ENCODE data around the gene ZNF217.
"Not testable (repeated sequence)": the region's sequence is repeated elsewhere in the genome, so short reads cannot be mapped to it uniquely, and the experiment has no call there.

Gene ZNF217

DNA sequence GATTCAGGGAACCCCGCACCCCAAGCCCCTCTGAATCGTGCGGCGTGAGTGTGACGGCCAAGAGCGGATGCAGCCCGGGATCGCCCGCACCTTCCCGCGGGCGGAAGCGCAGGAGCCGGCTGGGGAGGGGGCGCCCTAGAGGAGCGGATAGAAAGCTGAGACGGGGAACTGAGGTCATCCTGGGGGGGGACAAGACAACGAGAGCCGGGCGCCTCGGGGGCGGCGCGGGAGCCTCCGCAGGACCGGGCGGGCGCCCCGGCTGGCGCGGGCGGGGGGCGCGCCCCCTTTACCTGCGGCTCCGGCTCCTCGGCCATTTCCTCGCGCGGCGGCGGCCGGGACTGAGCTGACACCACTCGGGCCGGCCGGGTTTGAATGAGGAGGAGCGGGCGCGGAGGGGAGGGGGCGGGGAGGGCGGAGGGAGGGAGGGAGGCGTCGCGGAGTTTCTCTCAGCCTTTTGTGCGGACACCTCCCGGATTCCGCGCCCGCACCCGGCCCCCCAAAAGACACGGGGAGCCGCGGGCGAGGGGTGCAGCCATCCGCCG is at the start of gene ZNF217:
Gene ZNF217, minus strand, starts transcription at position 374 of the 542 bp plus-strand sequence. CDS start 11,013 bp downstream, outside the sequence.
- peak in 1 of 2 donors; percentile 40 for DNase-seq (ENCODE audit: low read depth in 2 of 2, low spot score in 1 of 2)

DNA sequence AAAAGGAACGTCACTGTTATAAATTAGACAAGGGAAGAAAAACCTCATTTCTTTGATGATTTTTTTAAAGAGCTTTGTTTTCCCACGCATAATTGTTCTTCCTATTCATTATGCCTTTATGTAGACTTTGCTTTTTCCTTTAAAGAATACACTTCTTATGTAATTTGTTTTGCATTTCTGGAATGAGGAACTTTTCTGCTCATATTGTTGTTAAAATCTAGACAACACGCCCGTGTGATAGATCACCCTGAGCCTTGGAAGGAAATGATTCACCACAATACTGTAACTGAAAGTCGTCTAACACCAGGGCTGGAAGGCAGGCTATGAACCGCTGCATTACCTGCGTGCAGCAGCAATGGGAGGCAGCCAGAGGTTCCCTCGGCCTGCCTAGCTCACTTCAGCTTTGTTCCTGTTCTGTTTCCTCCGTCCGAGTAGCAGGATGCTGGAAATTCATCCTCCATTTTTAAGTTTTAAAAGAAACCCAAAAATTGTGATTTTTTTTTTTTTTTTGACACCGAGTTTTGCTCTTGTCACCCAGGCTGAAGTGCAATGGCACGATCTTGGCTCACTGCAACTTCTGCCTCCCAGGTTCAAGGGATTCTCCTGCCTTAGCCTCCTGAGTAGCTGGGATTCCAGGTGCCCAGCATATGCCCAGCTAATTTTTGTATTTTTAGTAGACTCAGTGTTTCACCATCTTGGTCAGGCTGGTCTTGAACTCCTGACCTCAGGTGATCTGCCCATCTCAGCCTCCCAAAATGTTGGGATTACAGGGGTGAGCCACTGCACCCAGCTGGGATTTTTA is 49.6 kb upstream of the ZNF217 start:
- DNase-seq (ENCODE audit: low read depth in 2 of 2, low spot score in 1 of 2) = peak in 1 of 2 donors; percentile 31

DNA sequence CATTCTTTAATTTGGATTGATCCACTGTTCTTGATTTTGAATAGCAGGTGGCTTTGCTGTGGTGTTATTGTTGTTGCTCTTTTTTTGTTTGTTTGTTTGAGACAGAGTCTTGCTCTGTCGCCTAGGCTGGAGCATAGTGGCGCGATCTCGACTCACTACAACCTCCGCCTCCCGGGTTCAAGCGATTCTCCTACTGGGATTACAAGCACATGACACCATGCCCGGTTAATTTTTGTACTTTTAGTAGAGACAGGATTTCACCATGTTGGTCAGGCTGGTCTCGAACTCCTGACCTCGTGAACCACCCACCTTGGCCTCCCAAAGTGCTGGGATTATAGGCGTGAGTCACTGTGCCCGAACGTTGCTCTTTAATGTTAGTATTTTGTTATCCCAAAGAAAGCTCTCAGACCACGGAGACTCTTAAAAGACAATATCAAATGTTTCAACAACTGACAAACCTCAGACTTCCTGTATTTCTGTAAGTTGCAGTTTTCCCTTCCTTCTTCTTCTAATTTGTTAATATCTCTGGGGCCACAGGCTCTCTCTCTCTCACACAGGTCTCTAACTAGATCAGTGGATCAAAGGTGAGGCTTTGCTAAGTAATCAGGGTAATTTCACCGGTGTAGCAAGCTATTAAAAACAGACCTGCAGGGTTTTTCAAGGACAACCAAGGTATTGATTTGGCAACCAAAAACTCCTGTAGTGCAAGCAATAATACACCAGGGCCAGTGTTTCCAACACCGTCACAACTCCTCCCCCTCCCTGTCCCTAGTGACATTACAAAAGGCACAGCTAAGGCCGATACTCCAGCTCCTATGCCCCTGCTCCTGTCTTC is 48.8 kb upstream of the ZNF217 start:
- DNase-seq (ENCODE audit: low read depth in 2 of 2, low spot score in 1 of 2) = no peak

DNA sequence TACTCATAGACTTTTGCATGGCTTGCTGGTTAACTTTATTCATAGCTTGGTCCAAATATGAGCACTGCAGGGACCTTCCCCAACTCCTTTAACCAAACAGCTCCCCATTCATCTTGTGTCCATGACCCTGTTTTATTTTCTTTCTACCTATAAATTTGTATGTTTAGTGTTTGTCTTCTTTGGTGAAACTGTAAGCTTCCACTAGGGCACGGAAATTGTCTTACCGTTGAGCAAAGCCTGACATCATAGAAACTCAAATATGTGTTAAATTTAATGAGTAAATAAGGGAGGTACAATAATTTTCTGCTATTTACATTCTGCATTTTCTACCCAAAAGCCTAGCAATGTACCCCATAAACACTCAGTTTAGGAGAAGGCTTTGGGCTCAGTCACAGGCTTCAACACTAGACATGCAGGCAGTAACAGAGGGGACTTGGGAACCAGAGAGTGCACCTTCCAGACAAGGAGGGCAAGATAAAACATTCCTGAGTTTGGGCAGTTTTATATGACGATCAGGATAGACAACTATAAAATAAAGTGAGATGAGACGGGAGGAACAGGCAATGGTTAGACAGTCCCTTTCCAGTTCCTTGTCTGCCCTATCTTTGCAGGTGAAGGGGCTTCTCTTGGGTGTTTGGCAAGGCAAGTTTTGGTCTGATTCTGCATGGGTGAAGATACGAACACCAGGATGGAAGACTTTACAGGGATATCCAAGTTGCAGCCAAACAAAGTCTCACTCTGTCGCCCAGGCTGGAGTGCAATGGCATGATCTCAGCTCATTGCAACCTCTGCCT is 46.2 kb upstream of the ZNF217 start:
- DNase-seq (ENCODE audit: low read depth in 2 of 2, low spot score in 1 of 2) = no peak

DNA sequence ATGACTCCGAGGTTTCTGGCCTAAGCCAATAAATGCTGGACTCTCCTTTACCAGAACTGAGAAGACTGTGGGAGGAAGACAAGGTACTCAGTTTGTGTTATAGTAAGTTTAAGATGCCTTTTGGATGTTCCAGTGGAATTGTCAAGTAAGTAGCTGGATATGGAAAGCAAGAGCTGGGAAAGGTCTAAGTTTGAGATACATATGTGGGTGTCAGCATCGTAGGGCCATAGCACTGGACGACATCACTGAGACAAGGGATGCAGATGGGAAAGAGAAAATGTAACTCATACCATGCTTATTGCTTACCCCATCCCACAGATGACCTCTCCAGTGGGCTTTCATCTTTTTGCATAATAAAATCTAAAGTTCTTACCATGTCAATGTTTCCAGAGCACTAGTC is 45.5 kb upstream of the ZNF217 start:
- no peak for DNase-seq (ENCODE audit: low read depth in 2 of 2, low spot score in 1 of 2)

DNA sequence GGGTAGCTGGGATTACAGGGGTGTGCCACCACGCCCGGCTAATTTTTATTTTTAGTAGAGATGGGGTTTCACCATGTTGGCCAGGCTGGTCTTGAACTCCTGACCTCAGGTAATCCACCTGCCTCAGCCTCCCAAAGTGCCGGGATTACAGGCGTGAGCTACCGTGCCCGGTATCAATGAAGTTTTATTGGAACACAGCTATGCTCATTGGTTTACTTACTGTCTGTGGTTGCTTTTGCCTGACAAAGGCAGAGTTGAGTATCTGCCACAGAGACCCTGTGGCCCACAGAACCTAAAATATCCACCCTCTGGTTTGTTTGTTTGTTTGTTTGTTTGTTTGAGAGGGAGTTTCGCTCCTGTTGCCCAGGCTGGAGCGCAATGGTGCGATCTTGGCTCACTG is 43.7 kb upstream of the ZNF217 start:
- not testable (repeated sequence) for DNase-seq (ENCODE audit: low read depth in 2 of 2, low spot score in 1 of 2)

DNA sequence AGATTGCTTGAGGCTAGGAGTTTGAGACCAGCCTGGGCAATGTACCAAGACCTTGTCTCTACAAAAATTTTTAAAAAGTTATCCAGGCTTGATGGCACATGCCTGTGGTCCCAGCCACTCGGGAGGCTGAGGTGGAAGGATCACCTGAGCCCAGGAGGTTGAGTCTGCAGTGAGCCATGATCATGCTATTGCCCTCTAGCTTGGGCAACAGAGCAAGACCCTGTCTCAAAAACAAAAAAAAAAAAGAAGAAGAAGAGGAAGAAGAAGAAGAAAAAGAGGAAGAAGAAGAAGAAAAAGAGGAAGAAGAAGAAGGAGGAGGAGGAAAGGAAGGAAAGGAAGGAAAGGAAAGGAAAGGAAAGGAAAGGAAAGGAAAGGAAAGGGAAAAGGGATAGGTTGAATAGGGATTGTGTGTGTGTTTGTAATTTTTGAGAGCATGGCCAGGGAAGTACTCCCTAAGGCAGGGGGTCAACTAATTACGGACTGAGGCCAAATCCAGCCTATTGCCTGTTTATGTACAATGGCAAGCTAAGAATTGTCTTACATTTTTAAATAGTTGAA is 43.0 kb upstream of the ZNF217 start:
- no peak for DNase-seq (ENCODE audit: low read depth in 2 of 2, low spot score in 1 of 2)

DNA sequence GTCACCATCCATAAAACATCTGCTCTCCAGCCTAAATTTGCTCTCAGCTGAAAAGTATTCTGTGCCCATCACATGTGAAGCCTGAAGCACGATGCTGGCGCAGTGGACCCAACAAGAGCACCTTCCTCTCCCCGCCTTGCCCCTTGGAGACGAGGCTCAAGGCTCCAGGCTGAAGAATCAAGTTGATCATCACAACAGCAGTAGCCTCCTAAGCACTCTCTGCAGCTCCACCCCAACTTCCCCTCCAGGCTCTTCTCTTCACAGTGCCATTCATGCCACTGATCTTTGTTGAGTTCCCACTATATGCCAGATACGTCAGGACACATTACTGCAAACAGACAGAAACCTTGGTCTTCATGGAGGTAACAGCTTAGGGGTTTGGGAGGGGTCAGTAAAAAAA is 41.6 kb upstream of the ZNF217 start:
- no peak for DNase-seq (ENCODE audit: low read depth in 2 of 2, low spot score in 1 of 2)

DNA sequence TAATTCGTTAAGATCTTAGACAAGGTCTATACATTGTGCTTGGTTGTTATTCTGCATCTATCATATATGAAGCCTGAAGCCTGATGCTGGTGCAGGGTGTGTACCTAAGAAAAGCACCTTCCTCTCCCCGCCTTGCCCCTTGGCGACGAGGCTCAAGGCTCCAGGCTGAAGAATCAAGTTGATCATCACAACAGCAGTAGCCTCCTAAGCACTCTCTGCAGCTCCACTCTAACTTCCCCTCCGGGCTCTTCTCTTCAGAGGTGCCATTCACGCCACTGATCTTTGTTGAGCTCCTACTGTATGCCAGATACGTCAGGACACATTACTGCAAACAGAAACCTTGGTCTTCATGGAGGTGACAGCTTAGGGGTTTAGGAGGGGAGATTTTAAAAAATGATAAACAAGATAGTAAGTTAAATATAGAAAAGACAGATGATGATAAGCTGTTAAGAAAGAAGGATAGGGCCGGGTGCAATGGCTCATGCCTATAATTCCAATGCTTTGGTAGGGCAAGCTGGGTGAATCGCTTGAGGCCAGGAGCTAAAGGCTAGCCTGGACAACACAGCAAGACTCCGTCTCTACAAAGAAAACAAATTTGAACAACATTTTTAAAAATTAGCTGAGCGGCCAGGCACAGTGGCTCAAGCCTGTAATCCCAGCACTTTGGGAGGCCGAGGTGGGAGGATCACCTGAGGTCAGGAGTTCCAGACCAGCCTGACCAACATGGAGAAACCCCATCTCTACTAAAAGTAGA is 38.4 kb upstream of the ZNF217 start:
- DNase-seq (ENCODE audit: low read depth in 2 of 2, low spot score in 1 of 2) = no peak

DNA sequence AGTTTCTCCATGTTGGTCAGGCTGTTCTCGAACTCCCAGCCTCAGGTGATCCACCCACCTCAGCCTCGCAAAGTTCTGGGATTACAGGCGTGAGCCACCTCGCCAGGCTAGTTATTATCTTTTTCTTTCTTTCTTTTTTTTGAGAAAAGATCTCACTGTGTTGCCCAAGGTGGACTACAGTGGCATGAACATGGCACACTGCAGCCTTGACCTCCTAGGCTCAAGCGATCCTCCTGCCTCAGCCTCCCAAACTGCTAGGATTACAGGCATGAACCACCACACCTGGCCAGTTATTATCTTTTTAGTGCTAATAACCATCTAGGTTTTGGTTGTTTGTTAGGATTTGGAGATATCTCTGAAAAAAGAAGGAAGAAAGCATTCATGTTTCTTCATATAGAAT is 35.8 kb upstream of the ZNF217 start:
- DNase-seq (ENCODE audit: low read depth in 2 of 2, low spot score in 1 of 2) = no peak

DNA sequence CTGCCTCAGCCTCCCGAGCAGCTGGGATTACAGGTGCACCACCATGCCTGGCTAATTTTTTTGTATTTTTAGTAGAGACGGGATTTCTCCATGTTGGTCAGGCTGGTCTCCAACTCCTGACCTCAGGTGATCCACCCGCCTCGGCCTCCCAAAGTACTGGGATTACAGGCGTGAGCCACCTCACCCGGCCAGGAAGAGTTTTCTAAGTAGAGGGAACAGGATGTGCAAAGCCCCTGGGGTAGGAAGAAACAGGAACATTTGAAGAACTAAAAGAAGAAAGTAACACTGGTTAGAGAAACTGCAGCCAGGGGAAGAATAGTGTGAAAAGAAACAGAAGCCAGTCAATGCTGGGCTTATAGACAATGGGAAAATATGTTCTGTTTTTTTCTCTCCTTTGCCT is 35.1 kb upstream of the ZNF217 start:
- DNase-seq (ENCODE audit: low read depth in 2 of 2, low spot score in 1 of 2) = not testable (repeated sequence)

DNA sequence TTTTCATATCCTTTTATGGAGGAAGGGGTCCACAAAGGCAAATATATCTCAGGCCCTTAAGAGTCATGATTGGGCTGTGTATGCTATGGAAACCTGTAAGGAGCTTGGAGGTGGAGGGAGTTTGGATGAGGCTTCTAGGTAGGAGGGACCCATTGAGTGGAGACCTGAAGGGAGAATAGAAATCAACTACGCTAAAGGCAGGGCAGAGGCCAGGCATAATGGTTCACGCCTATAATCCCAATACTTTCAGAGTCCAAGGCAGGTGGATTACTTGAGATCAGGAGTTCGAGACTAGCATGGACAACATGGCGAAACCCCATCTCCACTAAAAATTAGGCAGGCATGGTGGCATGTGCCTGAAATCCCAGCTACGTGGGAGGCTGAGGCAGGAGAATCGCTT is 34.4 kb upstream of the ZNF217 start:
- DNase-seq (ENCODE audit: low read depth in 2 of 2, low spot score in 1 of 2) = no peak

DNA sequence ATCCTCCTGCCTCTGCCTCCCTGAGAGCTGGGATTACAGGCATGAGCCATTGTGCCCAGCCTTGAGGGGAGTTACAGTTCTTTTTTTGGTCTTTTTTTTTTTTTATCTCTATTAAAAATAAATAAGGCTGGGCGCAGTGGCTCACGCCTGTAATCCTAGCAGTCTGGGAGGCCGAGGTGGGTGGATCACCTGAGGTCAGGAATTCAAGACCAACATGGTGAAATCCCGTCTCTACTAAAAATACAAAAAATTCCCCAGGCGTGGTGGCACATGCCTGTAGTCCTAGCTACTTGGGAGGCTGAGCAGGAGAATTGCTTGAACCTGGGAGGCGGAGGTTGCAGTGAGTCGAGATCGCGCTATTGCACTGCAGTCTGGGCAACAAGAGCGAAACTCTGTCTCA is 33.4 kb upstream of the ZNF217 start:
- not testable (repeated sequence) for DNase-seq (ENCODE audit: low read depth in 2 of 2, low spot score in 1 of 2)

DNA sequence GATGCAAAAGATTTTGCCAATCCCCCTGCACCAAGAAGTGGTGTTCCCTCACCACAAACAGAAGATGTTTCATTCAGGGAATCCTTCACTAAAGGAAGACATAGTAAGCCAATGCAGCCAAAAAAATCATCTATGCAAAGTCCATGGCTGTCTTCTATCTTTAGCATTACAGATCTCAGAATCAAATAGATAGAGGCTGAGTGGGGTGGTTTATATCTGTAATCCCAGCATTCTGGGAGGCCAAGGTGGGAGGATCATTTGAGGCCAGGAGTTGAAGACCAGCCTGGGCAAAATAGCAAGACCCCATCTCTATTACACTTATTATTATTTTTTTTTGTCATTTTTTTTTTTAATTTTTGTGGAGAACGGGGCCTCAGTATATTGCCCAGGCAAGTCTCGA is 32.9 kb upstream of the ZNF217 start:
- DNase-seq (ENCODE audit: low read depth in 2 of 2, low spot score in 1 of 2) = no peak

DNA sequence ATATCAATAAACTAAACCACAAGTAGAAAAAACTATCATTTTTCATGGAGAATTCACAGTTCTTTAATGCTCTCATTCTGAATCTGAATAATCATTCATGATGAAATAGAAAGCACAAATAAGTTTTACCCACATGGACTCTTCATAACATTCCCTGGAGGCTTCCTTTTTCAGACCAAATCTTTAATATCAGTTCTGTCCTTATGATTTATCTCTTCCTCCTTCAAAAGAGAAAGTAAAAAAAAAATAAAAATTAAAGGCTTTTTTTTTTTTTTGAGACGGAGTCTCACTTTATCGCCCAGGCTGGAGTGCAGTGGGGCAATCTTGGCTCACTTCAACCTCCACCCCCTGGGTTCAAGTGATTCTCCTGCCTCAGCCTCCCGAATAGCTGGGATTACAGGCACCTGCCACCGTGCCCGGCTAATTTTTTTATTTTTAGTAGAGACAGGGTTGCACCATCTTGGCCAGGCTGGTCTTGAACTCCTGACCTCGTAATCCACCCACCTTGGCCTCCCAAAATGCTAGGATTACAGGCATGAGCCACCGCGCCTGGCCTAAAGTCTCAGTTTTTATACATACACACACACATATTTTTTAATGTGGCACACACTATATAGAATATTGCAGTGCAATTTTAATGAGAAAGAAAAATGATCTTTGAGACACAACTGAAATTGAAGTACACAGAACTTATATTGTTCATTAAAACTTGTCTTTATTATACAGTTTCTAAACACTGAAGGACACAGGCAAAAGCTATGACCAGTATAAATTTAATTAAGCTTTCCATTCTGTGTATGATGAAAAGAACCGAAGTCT is 31.9 kb upstream of the ZNF217 start:
- no peak for DNase-seq (ENCODE audit: low read depth in 2 of 2, low spot score in 1 of 2)

DNA sequence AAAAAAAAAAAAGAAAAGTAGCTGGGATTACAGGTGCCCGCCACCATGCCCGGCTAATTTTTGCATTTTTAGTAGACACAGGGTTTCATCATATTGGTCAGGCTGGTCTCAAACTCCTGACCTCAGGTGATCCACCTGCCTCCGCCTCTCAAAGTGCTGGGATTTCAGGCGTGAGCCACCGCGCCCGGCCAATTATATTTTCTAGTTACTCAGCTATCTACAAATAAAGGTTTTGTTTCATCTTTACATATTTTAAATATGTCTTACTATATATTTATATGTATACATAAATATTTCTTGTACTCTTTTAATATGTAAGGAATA is 31.2 kb upstream of the ZNF217 start:
- DNase-seq (ENCODE audit: low read depth in 2 of 2, low spot score in 1 of 2) = not testable (repeated sequence)

DNA sequence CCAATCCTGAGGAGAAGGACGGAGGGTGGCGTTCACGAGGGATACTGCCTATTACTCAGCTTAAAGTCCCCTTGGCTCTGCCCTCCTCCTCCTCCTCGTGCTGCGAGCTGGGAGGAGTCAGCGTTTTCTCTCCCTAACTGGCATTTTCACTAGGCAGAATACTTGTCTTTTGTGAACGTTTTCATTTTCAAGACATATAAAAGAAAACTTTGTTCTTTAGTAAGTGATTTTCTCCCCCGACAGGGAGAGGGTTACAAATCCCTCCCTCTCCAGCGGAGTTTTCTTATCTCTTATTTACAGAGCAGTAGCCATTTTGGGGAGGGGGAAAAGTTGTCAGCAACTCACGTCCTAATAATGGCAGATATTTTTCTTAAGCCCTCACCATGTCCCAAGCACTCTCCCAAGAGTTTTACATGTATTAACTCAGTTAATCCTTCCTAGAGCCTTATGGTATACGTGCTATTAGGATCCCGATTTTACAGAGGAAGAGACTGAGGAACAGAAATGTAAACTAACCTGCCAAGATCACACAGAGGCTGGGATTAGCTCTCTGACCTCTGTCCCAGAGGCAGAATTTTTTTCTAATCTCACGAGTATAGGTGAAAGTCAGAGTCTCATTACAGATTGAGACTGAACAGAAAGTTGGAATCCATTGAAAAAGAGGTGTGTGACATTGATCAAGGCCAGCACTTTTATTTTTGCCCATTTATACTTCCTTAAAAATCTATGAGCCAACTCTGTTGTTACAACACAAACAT is 30.0 kb upstream of the ZNF217 start:
- no peak for DNase-seq (ENCODE audit: low read depth in 2 of 2, low spot score in 1 of 2)

DNA sequence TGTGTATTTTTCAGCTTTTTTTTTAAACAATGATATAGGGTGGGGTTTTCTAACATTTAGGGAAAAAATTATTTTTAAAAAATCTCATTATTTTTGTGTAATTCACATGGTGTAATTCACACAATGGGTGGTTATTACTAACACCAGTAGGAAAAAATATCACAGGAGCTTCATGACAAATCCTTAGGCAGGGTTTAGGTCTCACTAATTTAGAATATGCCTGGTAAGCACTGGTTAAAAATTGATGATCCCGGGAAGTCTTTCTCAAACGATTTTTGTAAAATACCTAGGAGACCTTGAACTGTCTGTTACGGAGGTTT is 29.5 kb upstream of the ZNF217 start:
- DNase-seq (ENCODE audit: low read depth in 2 of 2, low spot score in 1 of 2) = no peak
